HFF-Myc (cell line): Measurements from ENCODE around the gene DNAAF5.

Experiments used
- DNase-seq: peaks from one replicate; pipeline ENCODE4 v3.0.0-alpha.2; 2011; ENCODE audit warnings: low read depth; ENCODE audit errors: extremely low read depth
- H3K4me3 ChIP-seq: replicated peaks from 2 replicates; pipeline ENCODE4 v1.5.1; 2011; ENCODE audit warnings: low read depth, mild to moderate bottlenecking, control low read depth, low read length
- CTCF ChIP-seq: IDR thresholded peaks from 2 replicates; pipeline ENCODE4 v1.5.1; 2012; ENCODE audit warnings: mild to moderate bottlenecking, low read depth, low read length, control low read depth; ENCODE audit errors: missing control alignments

The DNAAF5 gene

GRCh38 chr7:828793-829561 is 102.5 kb downstream of the DNAAF5 start:
- TF ChIP-seq CTCF: no peak
- no peak for DNase-seq
- H3K4me3 ChIP-seq: no peak overlapping the region

GRCh38 chr7:830069-830468 is 103.6 kb downstream of the DNAAF5 start:
- DNase-seq: no peak
- TF ChIP-seq CTCF: no peak

DNA sequence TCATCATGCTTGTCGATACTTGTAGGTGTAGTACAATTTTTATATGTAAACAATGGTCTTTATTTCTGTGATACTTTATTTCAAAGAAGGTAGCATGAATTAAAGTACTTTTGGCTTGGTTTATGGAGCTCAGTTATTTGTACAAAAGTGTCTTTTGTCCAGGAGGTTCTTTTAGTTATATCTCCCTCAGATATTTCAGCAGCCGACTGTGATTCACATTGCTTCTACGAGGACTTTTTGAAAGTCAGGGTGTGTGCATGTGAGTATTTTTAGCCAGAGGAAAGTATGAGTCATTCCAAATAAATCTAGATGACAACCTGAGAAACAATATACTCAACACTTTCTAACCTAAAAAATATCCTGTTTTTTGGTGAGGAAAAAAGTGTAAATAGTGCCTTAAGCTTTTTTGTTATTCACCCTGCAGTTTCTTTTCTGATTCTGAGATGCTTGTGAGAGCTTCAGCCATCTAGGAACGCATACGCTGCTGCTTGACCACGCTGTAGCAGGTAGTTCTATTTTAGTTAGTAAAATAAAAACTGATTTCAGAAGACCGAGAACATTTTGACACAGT is 105.2 kb downstream of the DNAAF5 start:
- H3K4me3 ChIP-seq: peak overlapping the region; percentile 18; the same call in 1 of the 2 replicates
- peak; percentile 80 for DNase-seq
- TF ChIP-seq CTCF: no peak

More at GRCh38 chr7:830069-830468, 103.6 kb downstream of the DNAAF5 start:
- H3K4me3 ChIP-seq: no peak overlapping the region

DNA sequence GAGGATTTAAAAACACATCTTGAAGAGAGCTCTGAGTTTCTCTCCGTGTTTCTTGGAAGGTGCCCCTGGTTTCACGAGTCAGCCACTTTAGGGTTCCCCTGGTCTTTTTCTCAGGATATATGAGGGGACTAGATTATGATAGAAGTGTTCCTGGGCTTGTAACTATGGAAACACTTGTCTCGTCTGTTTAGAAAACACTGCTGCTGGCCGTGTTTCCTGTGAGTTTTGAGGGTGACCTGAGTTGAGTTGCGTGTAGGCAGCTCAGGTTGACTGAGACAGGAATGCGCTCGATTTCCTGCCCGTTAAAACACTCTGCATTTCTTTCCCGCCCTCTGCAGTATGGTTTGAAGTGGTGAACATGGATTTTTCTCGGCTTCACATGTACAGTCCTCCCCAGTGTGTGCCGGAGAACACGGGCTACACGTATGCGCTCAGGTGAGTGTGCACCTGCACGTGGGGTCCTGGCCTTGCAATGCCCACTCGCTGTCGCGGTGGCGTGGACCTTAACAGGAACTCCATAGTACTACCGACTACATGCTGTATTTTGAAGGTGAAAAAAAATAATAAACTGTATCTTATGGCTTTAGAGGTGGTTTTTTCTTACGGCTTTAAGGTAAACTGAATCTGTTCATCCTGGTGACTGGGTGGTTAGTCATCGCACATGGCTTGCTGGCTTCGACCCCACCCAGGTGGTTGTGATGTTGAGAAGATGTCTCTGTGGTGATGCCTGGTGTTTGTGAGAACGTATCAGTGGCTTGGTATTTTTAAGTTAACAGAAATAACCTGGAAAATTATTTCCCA is 105.9 kb downstream of the DNAAF5 start, which contains the start of gene SUN1:
SUN1 (plus strand) TSS at position 310 of the 801 bp plus-strand sequence; CDS start at position 359, 49 bp downstream.
- DNase-seq: no peak
- no peak for TF ChIP-seq CTCF
- peak within 1 kb of the TSS; percentile 18; the same call in 1 of the 2 replicates for H3K4me3 ChIP-seq

- TF ChIP-seq CTCF: no peak
- no peak for DNase-seq
- H3K4me3 ChIP-seq: no peak overlapping the region
Observed at GRCh38 chr7:832968-833424, 106.5 kb downstream of the DNAAF5 start.

DNA sequence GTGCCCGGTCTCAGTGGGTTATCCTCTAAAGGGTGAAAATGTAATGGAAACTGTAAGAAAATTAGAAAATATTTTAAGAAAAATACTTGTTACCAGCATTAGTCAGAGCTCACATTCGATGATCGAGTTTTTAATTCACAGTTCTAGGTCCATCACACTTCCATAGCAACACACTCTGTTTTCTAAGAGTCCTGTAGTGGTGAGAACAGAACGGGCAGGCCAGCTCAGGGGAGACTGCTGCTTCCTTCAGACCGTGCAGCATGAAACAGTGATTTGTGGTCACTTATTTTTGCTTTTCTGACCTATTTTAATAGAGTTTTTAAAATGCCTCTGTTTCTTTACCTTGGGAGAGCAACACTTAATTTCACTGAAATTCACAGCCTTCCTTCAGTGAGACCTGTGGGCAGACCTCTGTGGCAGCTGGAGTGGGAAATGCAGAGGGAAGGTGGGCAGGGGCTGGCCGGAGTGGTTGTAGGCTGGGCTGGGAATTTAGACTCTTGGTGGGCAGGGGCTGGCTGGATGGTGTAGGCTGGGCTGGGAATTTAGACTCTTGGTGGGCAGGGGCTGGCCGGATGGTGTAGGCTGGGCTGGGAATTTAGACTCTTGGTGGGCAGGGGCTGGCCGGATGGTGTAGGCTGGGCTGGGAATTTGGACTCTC is 107.2 kb downstream of the DNAAF5 start:
- DNase-seq: no peak
- no peak overlapping the region for H3K4me3 ChIP-seq
- TF ChIP-seq CTCF: no peak
